ENCODE measurements around the gene CNTN4.

CNTN4 gene

GRCh38 chr3:3080309-3080708 is 981.6 kb downstream of the CNTN4 start:
- DNase-seq = no peak

GRCh38 chr3:3081381-3082233 is 982.9 kb downstream of the CNTN4 start:
- DNase-seq = no peak

DNA sequence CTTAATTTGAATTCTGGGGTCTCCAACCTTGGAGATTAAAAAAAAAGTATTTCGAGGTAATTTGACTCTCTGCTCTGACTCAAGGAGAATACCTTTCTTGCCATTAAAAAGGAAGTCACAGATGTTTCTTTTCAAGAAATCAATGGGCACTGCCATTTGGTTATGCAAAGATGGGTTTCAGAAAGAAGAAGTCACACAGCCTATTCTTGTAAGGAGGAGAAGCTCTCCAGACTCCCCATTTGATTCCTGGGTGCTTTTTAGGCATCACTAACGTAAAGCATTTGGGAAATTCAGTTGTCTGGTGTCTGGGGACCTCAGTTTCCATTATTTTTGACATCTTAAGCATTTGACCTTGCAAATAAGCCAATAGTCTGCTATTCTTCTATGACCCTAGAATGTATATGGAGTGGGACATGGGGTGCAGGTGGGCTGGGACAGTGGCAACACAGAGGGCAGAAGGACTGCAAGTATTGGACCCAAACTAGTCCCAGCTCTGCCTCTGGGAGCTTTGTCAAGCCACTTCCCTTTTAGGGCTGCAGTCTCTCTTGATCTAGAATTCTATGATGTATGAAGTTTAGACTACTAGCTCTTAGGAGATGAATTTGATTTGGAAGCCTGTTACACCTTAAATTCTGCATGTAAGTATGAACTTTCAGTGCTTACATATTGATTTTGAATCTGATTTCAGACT is 983.7 kb downstream of the CNTN4 start:
- no peak for DNase-seq

DNA sequence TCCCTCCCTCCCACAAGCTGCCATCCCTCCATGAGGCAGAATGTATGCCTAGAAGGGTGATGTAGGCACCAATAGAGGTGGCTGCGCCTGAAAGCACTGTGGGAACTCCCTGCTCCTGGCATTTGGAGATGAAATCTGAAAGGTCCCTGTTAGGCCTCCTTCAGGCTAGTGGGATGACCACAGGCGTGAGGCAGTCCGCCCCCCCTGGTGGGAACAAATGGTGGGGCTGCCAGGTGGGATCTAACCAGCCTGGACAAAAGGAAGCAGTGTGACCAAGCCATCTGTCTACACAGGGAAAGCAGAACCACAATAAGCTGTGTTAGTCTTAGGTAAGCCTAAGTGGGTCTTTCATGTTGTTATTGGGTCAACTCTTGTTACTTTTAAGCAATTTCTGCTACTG is 986.2 kb downstream of the CNTN4 start:
- no peak for DNase-seq

- DNase-seq = no peak
These were observed 987.1 kb downstream of the CNTN4 start for GRCh38 chr3:3085782-3086181.

DNA sequence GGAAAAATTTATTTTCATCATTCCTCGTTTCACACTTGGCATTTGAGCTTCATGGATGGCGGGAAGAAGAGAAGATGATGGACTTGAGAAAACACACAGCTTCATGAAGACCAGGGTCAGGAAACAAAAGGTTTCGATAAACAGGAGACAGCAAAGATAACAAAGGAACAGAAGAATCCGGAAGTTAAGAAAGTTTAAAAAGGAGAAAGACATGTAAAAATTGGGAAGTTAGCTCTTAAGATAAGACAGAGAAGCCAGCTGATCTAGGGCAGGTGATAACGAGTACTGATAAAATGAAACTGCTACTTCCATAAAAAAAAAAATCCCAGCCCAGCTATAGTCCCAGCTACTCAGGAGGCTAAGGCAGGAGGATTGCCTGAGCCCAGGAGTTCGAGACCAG is 987.6 kb downstream of the CNTN4 start:
- DNase-seq = no peak

GRCh38 chr3:3087279-3087678 is 988.6 kb downstream of the CNTN4 start:
- DNase-seq = no peak

- DNase-seq = no peak
These were observed 989.2 kb downstream of the CNTN4 start for GRCh38 chr3:3087716-3088465.

GRCh38 chr3:3089017-3089416 is 990.4 kb downstream of the CNTN4 start:
- no peak for DNase-seq

DNA sequence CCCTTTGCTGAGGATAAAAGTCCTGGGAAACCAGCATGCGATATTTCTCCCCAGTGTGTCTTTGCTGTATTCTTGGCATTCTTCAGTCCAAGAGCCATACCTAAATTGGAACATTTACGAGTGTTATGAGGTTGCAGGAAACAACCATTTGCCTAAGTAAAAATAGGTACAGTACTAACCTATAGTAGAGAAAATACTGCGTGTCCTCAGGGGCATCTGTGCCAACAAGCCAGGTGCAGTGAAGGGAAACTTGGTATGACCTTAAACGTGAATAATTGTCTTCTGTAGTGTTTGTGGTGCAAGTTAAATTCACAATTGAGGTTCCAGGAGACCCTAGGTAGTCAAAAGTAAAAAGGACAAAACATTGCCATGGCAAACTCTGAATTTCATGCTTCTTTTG is 999.3 kb downstream of the CNTN4 start:
- DNase-seq = no peak

DNA sequence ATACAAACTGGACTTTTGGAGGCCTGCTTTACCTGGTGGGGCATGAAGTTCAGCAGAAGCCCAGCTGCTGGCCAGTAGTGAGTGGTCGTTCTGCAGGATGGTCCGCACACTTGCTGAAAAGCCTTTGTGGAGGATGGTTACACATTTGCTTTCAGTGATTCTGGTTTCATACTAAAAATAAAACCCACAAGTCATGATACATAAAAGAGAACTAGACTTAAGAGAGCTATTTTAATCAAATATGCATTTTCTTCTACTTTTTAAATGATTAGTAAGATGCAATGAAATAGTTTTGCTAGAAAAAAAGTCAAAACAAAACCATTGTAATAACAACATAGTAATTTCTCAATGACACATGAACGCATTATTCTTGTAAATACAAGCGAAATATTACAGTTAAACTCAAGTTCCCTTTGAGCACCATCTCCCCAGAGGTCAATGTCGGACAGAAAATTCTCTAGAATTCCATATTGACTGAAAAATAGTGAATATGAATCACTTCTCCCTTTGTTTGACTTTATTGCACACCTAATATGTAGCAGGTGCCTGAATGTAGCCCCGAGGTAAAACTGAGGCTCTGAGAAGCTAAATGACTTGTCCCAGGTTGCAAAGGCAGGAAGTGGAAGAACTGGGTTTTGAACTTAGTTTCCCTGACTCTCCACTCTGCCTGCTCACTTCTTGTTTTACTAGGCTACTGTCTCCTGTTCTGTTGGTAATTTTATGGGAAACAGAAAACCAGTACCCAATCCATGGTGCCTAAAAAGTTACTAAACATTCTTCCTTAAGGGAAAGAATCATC is 1003.2 kb downstream of the CNTN4 start:
- DNase-seq = no peak

GRCh38 chr3:3102751-3103150 is 1004.1 kb downstream of the CNTN4 start:
- DNase-seq = no peak

DNA sequence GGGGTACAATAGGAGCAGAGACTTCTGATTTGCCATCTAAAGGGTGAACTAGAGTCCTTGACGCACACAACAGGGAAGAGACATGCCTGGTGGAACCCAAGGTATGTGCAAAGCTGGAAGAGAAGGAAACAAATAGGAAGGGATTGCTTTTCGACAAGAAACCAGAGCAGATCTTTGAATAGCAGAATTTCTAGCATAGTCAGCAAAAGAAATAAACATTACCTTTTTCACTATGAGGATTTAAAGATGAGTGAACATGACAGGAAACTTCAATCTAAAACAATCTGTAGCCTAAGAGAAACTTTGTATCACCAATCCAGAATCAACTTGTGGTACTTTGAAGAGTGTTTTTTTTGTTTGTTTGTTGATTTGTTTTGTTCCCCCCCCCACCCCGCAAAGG is 1006.6 kb downstream of the CNTN4 start:
- DNase-seq = no peak

- DNase-seq = no peak
These were observed 1007.1 kb downstream of the CNTN4 start for GRCh38 chr3:3105815-3106214.

DNA sequence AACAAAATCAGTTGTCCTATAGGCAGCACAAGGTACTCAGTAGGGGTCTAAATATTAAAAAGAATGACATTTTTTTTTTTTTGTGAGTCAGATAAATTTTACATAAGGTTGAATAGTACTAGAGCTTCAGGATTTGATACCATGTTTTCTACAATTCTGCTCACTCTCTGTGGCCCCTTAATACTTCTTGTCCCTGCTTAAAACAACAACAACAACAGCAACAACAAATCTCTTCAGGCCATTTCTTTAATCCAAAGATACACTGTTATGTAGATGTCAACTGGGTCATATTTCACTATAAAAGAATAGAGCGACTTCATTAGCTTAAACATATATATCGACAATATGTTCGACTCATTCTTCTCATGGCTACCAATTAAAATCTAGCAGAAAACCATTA is 1008.5 kb downstream of the CNTN4 start:
- DNase-seq = no peak

All from NCI-H2029 (cell line).